GM18868 (cell line): ENCODE data around the gene DAPK1.
A peak's percentile ranks its signal among the peaks of the same experiment; 100 is the strongest.

Source experiments
- ATAC-seq: cut with Tn5 transposase; IDR thresholded peaks from one replicate; pipeline ENCODE4 v1.9.1; 2021; ENCODE audit warnings: mild to moderate bottlenecking, moderate library complexity; ENCODE audit not compliant: unreplicated experiment

DAPK1 gene

GRCh38 chr9:87609002-87609401, 111.3 kb downstream of the DAPK1 start:
- no peak for ATAC-seq

GRCh38 chr9:87609486-87609885, 111.8 kb downstream of the DAPK1 start:
- no peak for ATAC-seq

- no peak for ATAC-seq
Measured at GRCh38 chr9:87610200-87611155, 112.8 kb downstream of the DAPK1 start.

GRCh38 chr9:87611776-87612175, 114.1 kb downstream of the DAPK1 start:
- no peak for ATAC-seq

GRCh38 chr9:87612536-87612935, 114.9 kb downstream of the DAPK1 start:
- ATAC-seq, result no peak

- peak; percentile 58 for ATAC-seq
Measured at GRCh38 chr9:87613265-87614111, 115.8 kb downstream of the DAPK1 start.

GRCh38 chr9:87614397-87614796, 116.7 kb downstream of the DAPK1 start:
- ATAC-seq, result peak; percentile 37

GRCh38 chr9:87615136-87615535, 117.5 kb downstream of the DAPK1 start:
- no peak for ATAC-seq

GRCh38 chr9:87615547-87616148, 118.0 kb downstream of the DAPK1 start:
- ATAC-seq, result no peak

- ATAC-seq, result no peak
Measured at GRCh38 chr9:87618226-87618625, 120.6 kb downstream of the DAPK1 start.

- ATAC-seq, result no peak
Measured at GRCh38 chr9:87618931-87619330, 121.3 kb downstream of the DAPK1 start.

GRCh38 chr9:87619346-87619745, 121.7 kb downstream of the DAPK1 start:
- ATAC-seq, result no peak

GRCh38 chr9:87620731-87621322, 123.2 kb downstream of the DAPK1 start:
- ATAC-seq, result no peak

- ATAC-seq, result no peak
Measured at GRCh38 chr9:87622098-87622497, 124.4 kb downstream of the DAPK1 start.

- ATAC-seq, result no peak
Measured at GRCh38 chr9:87622923-87623322, 125.3 kb downstream of the DAPK1 start.

GRCh38 chr9:87628346-87628745, 130.7 kb downstream of the DAPK1 start:
- ATAC-seq, result no peak

- no peak for ATAC-seq
Measured at GRCh38 chr9:87629104-87629503, 131.4 kb downstream of the DAPK1 start.

GRCh38 chr9:87630266-87630665, 132.6 kb downstream of the DAPK1 start:
- no peak for ATAC-seq

- no peak for ATAC-seq
Measured at GRCh38 chr9:87630846-87631245, 133.2 kb downstream of the DAPK1 start.

GRCh38 chr9:87635656-87636501, 138.2 kb downstream of the DAPK1 start:
- no peak for ATAC-seq
